Hematopoietic multipotent progenitor cell treated with erythropoietin and hydrocortisone succinate and interleukin-3 and kit ligand, for 6 days (in vitro differentiated cells): ENCODE measurements around the gene PRTFDC1.

Experiments used
- DNase-seq: peaks from one replicate; pipeline ENCODE4 v3.0.0-alpha.2; 2015

Gene PRTFDC1

GRCh38 chr10:24900888-24901685 lies 51.3 kb downstream of the PRTFDC1 start:
- peak; percentile 52 for DNase-seq

GRCh38 chr10:24899571-24899970 lies 52.8 kb downstream of the PRTFDC1 start:
- DNase-seq = no peak

- DNase-seq = no peak
Measured at GRCh38 chr10:24898501-24898900, 53.9 kb downstream of the PRTFDC1 start.

GRCh38 chr10:24897326-24897926 lies 55.0 kb downstream of the PRTFDC1 start:
- DNase-seq = peak; percentile 87

- no peak for DNase-seq
Measured at GRCh38 chr10:24894728-24895127, 57.7 kb downstream of the PRTFDC1 start.

- DNase-seq = no peak
Measured at GRCh38 chr10:24894309-24894708, 58.1 kb downstream of the PRTFDC1 start.

- DNase-seq = no peak
Measured at GRCh38 chr10:24893127-24893526, 59.3 kb downstream of the PRTFDC1 start.

GRCh38 chr10:24891823-24892222 lies 60.6 kb downstream of the PRTFDC1 start:
- no peak for DNase-seq

- DNase-seq = no peak
Measured at GRCh38 chr10:24889639-24890038, 62.8 kb downstream of the PRTFDC1 start.

- DNase-seq = no peak
Measured at GRCh38 chr10:24887855-24888231, 64.6 kb downstream of the PRTFDC1 start.

- no peak for DNase-seq
Measured at GRCh38 chr10:24886290-24886680, 66.1 kb downstream of the PRTFDC1 start.

- no peak for DNase-seq
Measured at GRCh38 chr10:24885551-24886289, 66.7 kb downstream of the PRTFDC1 start.

GRCh38 chr10:24884793-24885192 lies 67.6 kb downstream of the PRTFDC1 start:
- no peak for DNase-seq

GRCh38 chr10:24884316-24884715 lies 68.1 kb downstream of the PRTFDC1 start:
- DNase-seq = no peak

- no peak for DNase-seq
Measured at GRCh38 chr10:24883176-24883575, 69.2 kb downstream of the PRTFDC1 start.

GRCh38 chr10:24882047-24882698 lies 70.2 kb downstream of the PRTFDC1 start:
- DNase-seq = peak; percentile 67

- no peak for DNase-seq
Measured at GRCh38 chr10:24879861-24880260, 72.5 kb downstream of the PRTFDC1 start.

GRCh38 chr10:24874133-24874532 lies 78.3 kb downstream of the PRTFDC1 start:
- no peak for DNase-seq

GRCh38 chr10:24873281-24873683 lies 79.1 kb downstream of the PRTFDC1 start:
- peak; percentile 63 for DNase-seq

- no peak for DNase-seq
Measured at GRCh38 chr10:24872790-24873182, 79.6 kb downstream of the PRTFDC1 start.

GRCh38 chr10:24872049-24872789 lies 80.2 kb downstream of the PRTFDC1 start:
- DNase-seq = no peak
